Measurements from ENCODE around the gene SRGAP3.

DNA sequence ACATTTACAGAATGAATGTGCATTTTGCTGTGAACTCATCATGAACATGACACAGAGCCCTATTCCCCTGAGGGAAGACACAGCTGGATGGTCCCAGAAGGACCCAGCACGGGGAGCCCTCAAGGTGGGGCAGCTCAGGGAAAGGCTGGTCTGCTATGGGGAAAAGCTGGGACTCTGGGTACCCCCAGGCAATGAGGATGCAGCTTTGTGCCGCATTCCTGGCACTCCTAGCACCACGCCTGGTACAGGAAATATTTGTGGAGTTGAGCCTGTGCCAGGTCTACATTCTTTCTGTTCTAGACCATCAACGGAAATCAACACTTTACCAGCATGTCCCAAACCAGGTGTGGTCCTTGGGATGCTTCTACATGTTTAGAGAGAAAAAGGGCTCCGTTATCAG is 74.0 kb downstream of the SRGAP3 start:
- TF ChIP-seq ZNF146 (tag by site-specific recombination; IDR thresholded peaks at IDR 0.05) (no peak), PBX3 (CRISPR knock-in tag; IDR thresholded peaks at IDR 0.05) (no peak), ZNF621 (tag by site-specific recombination; IDR thresholded peaks at IDR 0.05) (no peak), GLI2 (tag by site-specific recombination; IDR thresholded peaks at IDR 0.05; ENCODE audit: borderline replicate concordance, low read depth) (no peak)
